Mucosa of rectum (tissue), 2 donors: Measurements from ENCODE around the gene THSD4.
A peak's percentile ranks its signal among the peaks of the same experiment; 100 is the strongest.

Source experiments
- H3K27ac ChIP-seq, 2 donors: one replicate each; pipeline ENCODE4 v1.7.0; 2013; ENCODE audit warnings: inconsistent platforms in 2 of 2, low read depth in 2 of 2, low read length in 2 of 2
- H3K27me3 ChIP-seq, 2 donors: one replicate each; pipeline ENCODE4 v1.7.0; 2013; ENCODE audit warnings: low read length in 2 of 2; ENCODE audit not compliant: control insufficient read depth in 2 of 2, insufficient read depth in 2 of 2
- H3K36me3 ChIP-seq, 2 donors: one replicate each; pipeline ENCODE4 v1.7.0; 2013; ENCODE audit warnings: low read length in 2 of 2; ENCODE audit not compliant: control insufficient read depth in 2 of 2, insufficient read depth in 2 of 2
- H3K4me1 ChIP-seq, 2 donors: one replicate each; pipeline ENCODE4 v1.7.0; 2013; ENCODE audit warnings: low read length in 2 of 2, mild to moderate bottlenecking in 1 of 2; ENCODE audit not compliant: control insufficient read depth in 2 of 2, insufficient read depth in 2 of 2
- H3K4me3 ChIP-seq, 2 donors: one replicate each; pipeline ENCODE4 v1.7.0; 2013; ENCODE audit warnings: low read length in 2 of 2
- H3K9ac ChIP-seq, 2 donors: one replicate each; pipeline ENCODE4 v1.7.0; 2013; ENCODE audit warnings: low read length in 2 of 2, low read depth in 1 of 2, mild to moderate bottlenecking in 1 of 2
- H3K9me3 ChIP-seq, 2 donors: one replicate each; pipeline ENCODE4 v1.7.0; 2013; ENCODE audit warnings: low read length in 2 of 2; ENCODE audit not compliant: control insufficient read depth in 2 of 2
- donor health status: healthy.
- donor health status: Normal muscosa, but diverticular disease.

THSD4 gene

GRCh38 chr15:71114887-71115566 is at the start of gene THSD4:
Gene THSD4 (plus strand): TSS chr15:71115471.
- H3K4me3 ChIP-seq, result peak within 1 kb of the TSS; percentile 76 to 81
- H3K36me3 ChIP-seq, result no peaks in the 10 kb centered on the region
- peaks cover 6 to 14% of the 10 kb centered on the region in 2 donors for H3K4me1 ChIP-seq
- H3K9me3 ChIP-seq, result no peaks in the 10 kb centered on the region
- no peaks in the 10 kb centered on the region for H3K27me3 ChIP-seq
- peak within 1 kb of the TSS; percentile 70 to 79 for H3K27ac ChIP-seq
- H3K9ac ChIP-seq, result peak within 1 kb of the TSS; percentile 63 to 83

- peaks cover 0 to 5% of the 10 kb centered on the region in 2 donors for H3K4me1 ChIP-seq
- H3K9me3 ChIP-seq, result no peaks in the 10 kb centered on the region
- H3K36me3 ChIP-seq, result no peaks in the 10 kb centered on the region
- H3K27ac ChIP-seq, result no peak overlapping the region
- H3K4me3 ChIP-seq, result no peak overlapping the region
- no peak overlapping the region for H3K9ac ChIP-seq
- H3K27me3 ChIP-seq, result no peaks in the 10 kb centered on the region
These were observed 48.3 kb upstream of the THSD4 start for GRCh38 chr15:71066983-71067382.

- Histone ChIP-seq H3K9me3 (no peaks in the 10 kb centered on the region), H3K36me3 (no peaks in the 10 kb centered on the region), H3K27ac (no peak overlapping the region), H3K27me3 (no peaks in the 10 kb centered on the region), H3K4me3 (no peak overlapping the region), H3K4me1 (peaks cover 0 to 5% of the 10 kb centered on the region in 2 donors), H3K9ac (no peak overlapping the region)
These were observed 45.6 kb upstream of the THSD4 start for GRCh38 chr15:71069693-71070092.

GRCh38 chr15:71071529-71071928 is 43.7 kb upstream of the THSD4 start:
- no peaks in the 10 kb centered on the region for H3K9me3 ChIP-seq
- H3K27me3 ChIP-seq, result no peaks in the 10 kb centered on the region
- no peak overlapping the region for H3K9ac ChIP-seq
- H3K4me3 ChIP-seq, result no peak overlapping the region
- H3K4me1 ChIP-seq, result peaks cover 0 to 5% of the 10 kb centered on the region in 2 donors
- no peaks in the 10 kb centered on the region for H3K36me3 ChIP-seq
- H3K27ac ChIP-seq, result no peak overlapping the region

- no peaks in the 10 kb centered on the region for H3K36me3 ChIP-seq
- H3K27me3 ChIP-seq, result no peaks in the 10 kb centered on the region
- H3K9ac ChIP-seq, result no peak overlapping the region
- H3K4me3 ChIP-seq, result no peak overlapping the region
- peaks cover 0 to 5% of the 10 kb centered on the region in 2 donors for H3K4me1 ChIP-seq
- no peaks in the 10 kb centered on the region for H3K9me3 ChIP-seq
- H3K27ac ChIP-seq, result no peak overlapping the region
These were observed 42.8 kb upstream of the THSD4 start for GRCh38 chr15:71072423-71072822.

GRCh38 chr15:71078506-71079207 is 36.6 kb upstream of the THSD4 start:
- no peaks in the 10 kb centered on the region for H3K9me3 ChIP-seq
- H3K27ac ChIP-seq, result peak overlapping the region; percentile 85 to 92
- no peak overlapping the region for H3K9ac ChIP-seq

GRCh38 chr15:71079208-71080044 is 35.8 kb upstream of the THSD4 start:
- Histone ChIP-seq H3K9ac (peak overlapping the region in 1 of 2 donors; percentile 46), H3K27ac (peak overlapping the region; percentile 85 to 92), H3K9me3 (no peaks in the 10 kb centered on the region), H3K4me1 (peaks cover 9 to 38% of the 10 kb centered on the region in 2 donors), H3K4me3 (peak overlapping the region; percentile 47 to 58), H3K36me3 (no peaks in the 10 kb centered on the region), H3K27me3 (no peaks in the 10 kb centered on the region)

More at GRCh38 chr15:71078506-71079207, 36.6 kb upstream of the THSD4 start:
- Histone ChIP-seq H3K36me3 (no peaks in the 10 kb centered on the region), H3K4me1 (peaks cover 6 to 38% of the 10 kb centered on the region in 2 donors), H3K27me3 (no peaks in the 10 kb centered on the region), H3K4me3 (peak overlapping the region; percentile 14 to 47)

- peak overlapping the region; percentile 85 to 92 for H3K27ac ChIP-seq
These were observed 35.1 kb upstream of the THSD4 start for GRCh38 chr15:71080166-71080565.

GRCh38 chr15:71080705-71081104 is 34.6 kb upstream of the THSD4 start:
- H3K27me3 ChIP-seq, result no peaks in the 10 kb centered on the region
- no peak overlapping the region for H3K4me3 ChIP-seq
- peak overlapping the region; percentile 85 to 92 for H3K27ac ChIP-seq
- no peaks in the 10 kb centered on the region for H3K9me3 ChIP-seq
- H3K9ac ChIP-seq, result peak overlapping the region in 1 of 2 donors; percentile 46
- peaks cover 9 to 38% of the 10 kb centered on the region in 2 donors for H3K4me1 ChIP-seq
- no peaks in the 10 kb centered on the region for H3K36me3 ChIP-seq

More at GRCh38 chr15:71080166-71080565, 35.1 kb upstream of the THSD4 start:
- Histone ChIP-seq H3K4me1 (peaks cover 9 to 38% of the 10 kb centered on the region in 2 donors), H3K27me3 (no peaks in the 10 kb centered on the region), H3K9ac (peak overlapping the region in 1 of 2 donors; percentile 46), H3K9me3 (no peaks in the 10 kb centered on the region), H3K36me3 (no peaks in the 10 kb centered on the region), H3K4me3 (peak overlapping the region; percentile 14 to 58)
